Neural progenitor cell (in vitro differentiated cells): Measurements from ENCODE around the gene PSMC3.

Experiments
- CTCF ChIP-seq: fragments of 200-600 bp; sonication (generic); IDR thresholded peaks from 2 replicates; pipeline ENCODE4 v1.5.1; 2017; ENCODE audit warnings: antibody characterized with exemption, mild to moderate bottlenecking
- EZH2 ChIP-seq: fragments of 200-600 bp; sonication (generic); IDR thresholded peaks from 2 replicates; pipeline ENCODE4 v1.6.1; 2017; ENCODE audit warnings: antibody characterized with exemption, mild to moderate bottlenecking, moderate library complexity
- EZH2phosphoT487 ChIP-seq: fragments of 200-600 bp; sonication (generic); IDR thresholded peaks from 2 replicates; pipeline ENCODE4 v1.6.1; 2017; ENCODE audit warnings: antibody characterized with exemption

- TF ChIP-seq CTCF, result no peak
- TF ChIP-seq EZH2, result no peak
- TF ChIP-seq EZH2phosphoT487, result no peak
These were observed 36.4 kb downstream of the PSMC3 start for GRCh38 chr11:47389577-47390421.
